Peyer's patch (tissue), 4 donors: ENCODE data around the gene KIRREL1. TPM values are rescaled to one million over a fixed set of nuclear protein-coding genes. Genes with fewer than 3 reads are reported as not detected.
A peak's percentile ranks its signal among the peaks of the same experiment; 100 is the strongest.

Source experiments
- DNase-seq, 3 donors: peaks; one replicate each; pipeline ENCODE4 v3.0.0-alpha.2; 2017 to 2019
- H3K27ac ChIP-seq, 4 donors: fragments of 200-600 bp; sonication (generic); one replicate each; pipeline ENCODE4 v1.5.1; 2016 to 2019
- H3K27me3 ChIP-seq, 2 donors: fragments of 200-600 bp; sonication (generic); one replicate each; pipeline ENCODE4 v1.5.1; 2019
- H3K36me3 ChIP-seq, 3 donors: fragments of 200-600 bp; sonication (generic); one replicate each; pipeline ENCODE4 v1.5.1; 2016 to 2019
- H3K4me1 ChIP-seq, 4 donors: fragments of 200-600 bp; sonication (generic); one replicate each; pipeline ENCODE4 v1.5.1; 2016 to 2019
- H3K4me3 ChIP-seq, 4 donors: fragments of 200-600 bp; sonication (generic); 1 replicate in 3 of 4; 2 replicates in 1 of 4; pipeline ENCODE4 v1.5.1; 2016 to 2019; ENCODE audit warnings: mild to moderate bottlenecking in 1 of 4
- H3K9me3 ChIP-seq, 4 donors: fragments of 200-600 bp; sonication (generic); one replicate each; pipeline ENCODE4 v1.5.1; 2016 to 2019; ENCODE audit warnings: mild to moderate bottlenecking in 1 of 4
- POLR2A ChIP-seq, 2 donors: fragments of 450-650 bp; IDR thresholded peaks; one replicate each; pipeline ENCODE4 v1.5.1; 2017; ENCODE audit warnings: antibody characterized with exemption in 2 of 2, mild to moderate bottlenecking in 2 of 2, moderate library complexity in 2 of 2
- total RNA-seq, 4 donors: library from RNA; depleted of rRNA; stranded (reverse); fragments of >200 nt; gene quantifications; one replicate each; pipeline ENCODE4 v1.1.0, GENCODE V29; 2016
- TF ChIP-seq, protein P1 (sequence below), 6 experiments: fragments of 450-650 bp in 4 of 6; fragments of 200-600 bp in 2 of 6; sonication (generic) in 1 of 6; IDR thresholded peaks; one replicate each; pipeline ENCODE4 v1.5.1; 2017 to 2019; ENCODE audit warnings: antibody characterized with exemption in 6 of 6, mild to moderate bottlenecking in 3 of 6, moderate library complexity in 1 of 6

The KIRREL1 gene
- total RNA-seq, 4 donors from 2014 or later, result 2.8 to 29.7 (median 11.1) TPM

- Histone ChIP-seq H3K36me3 (no peaks in the 10 kb centered on the region), H3K27me3 (no peaks in the 10 kb centered on the region), H3K4me1 (peaks cover 0 to 10% (median 3%) of the 10 kb centered on the region in 4 donors), H3K4me3 (no peak overlapping the region), H3K9me3 (no peaks in the 10 kb centered on the region), H3K27ac (no peak overlapping the region)
- DNase-seq, result no peak
- TF ChIP-seq, protein P1, sequence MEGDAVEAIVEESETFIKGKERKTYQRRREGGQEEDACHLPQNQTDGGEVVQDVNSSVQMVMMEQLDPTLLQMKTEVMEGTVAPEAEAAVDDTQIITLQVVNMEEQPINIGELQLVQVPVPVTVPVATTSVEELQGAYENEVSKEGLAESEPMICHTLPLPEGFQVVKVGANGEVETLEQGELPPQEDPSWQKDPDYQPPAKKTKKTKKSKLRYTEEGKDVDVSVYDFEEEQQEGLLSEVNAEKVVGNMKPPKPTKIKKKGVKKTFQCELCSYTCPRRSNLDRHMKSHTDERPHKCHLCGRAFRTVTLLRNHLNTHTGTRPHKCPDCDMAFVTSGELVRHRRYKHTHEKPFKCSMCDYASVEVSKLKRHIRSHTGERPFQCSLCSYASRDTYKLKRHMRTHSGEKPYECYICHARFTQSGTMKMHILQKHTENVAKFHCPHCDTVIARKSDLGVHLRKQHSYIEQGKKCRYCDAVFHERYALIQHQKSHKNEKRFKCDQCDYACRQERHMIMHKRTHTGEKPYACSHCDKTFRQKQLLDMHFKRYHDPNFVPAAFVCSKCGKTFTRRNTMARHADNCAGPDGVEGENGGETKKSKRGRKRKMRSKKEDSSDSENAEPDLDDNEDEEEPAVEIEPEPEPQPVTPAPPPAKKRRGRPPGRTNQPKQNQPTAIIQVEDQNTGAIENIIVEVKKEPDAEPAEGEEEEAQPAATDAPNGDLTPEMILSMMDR (IDR thresholded peaks at IDR 0.05), result no peak
- TF ChIP-seq POLR2A (IDR thresholded peaks at IDR 0.05), result no peak
Observed at GRCh38 chr1:158119976-158120653, 126.7 kb downstream of the KIRREL1 start.

- H3K4me3 ChIP-seq, result no peak overlapping the region
- H3K27ac ChIP-seq, result no peak overlapping the region
- TF ChIP-seq, protein P1 (IDR thresholded peaks at IDR 0.05), result peak; percentile 16 to 85 (median 70)
- TF ChIP-seq POLR2A (IDR thresholded peaks at IDR 0.05), result no peak
- no peaks in the 10 kb centered on the region for H3K36me3 ChIP-seq
- DNase-seq, result peak in 2 of 3 donors; percentile 38 to 78
- H3K4me1 ChIP-seq, result peaks cover 0 to 10% (median 3%) of the 10 kb centered on the region in 4 donors
- H3K27me3 ChIP-seq, result no peaks in the 10 kb centered on the region
- H3K9me3 ChIP-seq, result no peaks in the 10 kb centered on the region
Observed at GRCh38 chr1:158121604-158122254, 128.3 kb downstream of the KIRREL1 start.

GRCh38 chr1:158122833-158123388 is 129.5 kb downstream of the KIRREL1 start:
- TF ChIP-seq, protein P1 (IDR thresholded peaks at IDR 0.05), result no peak
- TF ChIP-seq POLR2A (IDR thresholded peaks at IDR 0.05), result no peak
- no peaks in the 10 kb centered on the region for H3K9me3 ChIP-seq
- DNase-seq, result no peak

DNA sequence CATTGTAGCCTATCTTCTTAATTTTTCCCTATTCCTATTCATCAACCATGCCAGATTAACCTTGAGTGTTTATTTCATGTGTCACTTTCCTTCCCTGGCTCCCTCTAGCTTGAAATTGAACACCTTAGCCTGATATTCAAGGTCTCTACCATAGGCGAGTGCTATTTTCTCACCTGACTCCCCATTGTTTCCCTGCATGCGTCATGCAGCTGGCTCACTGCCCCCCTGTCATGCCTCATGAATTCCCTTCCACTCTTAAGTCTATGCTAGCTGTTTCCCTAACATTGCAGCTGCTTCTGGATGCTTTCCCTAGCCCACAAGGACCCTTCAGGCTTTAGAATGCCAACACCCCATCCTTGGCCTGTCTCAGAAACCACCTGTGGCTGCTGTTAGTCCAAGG is 130.6 kb downstream of the KIRREL1 start:
- TF ChIP-seq, protein P1 (IDR thresholded peaks at IDR 0.05), result no peak
- no peak for TF ChIP-seq POLR2A (IDR thresholded peaks at IDR 0.05)
- Histone ChIP-seq H3K4me3 (no peak overlapping the region), H3K36me3 (no peaks in the 10 kb centered on the region), H3K9me3 (no peaks in the 10 kb centered on the region), H3K4me1 (no peaks in the 10 kb centered on the region), H3K27ac (no peak overlapping the region), H3K27me3 (no peaks in the 10 kb centered on the region)
- DNase-seq, result no peak

More at GRCh38 chr1:158122833-158123388, 129.5 kb downstream of the KIRREL1 start:
- H3K36me3 ChIP-seq, result no peaks in the 10 kb centered on the region
- H3K4me1 ChIP-seq, result peaks cover 0 to 9% (median 3%) of the 10 kb centered on the region in 4 donors
- no peaks in the 10 kb centered on the region for H3K27me3 ChIP-seq
- H3K4me3 ChIP-seq, result no peak overlapping the region
- H3K27ac ChIP-seq, result no peak overlapping the region

DNA sequence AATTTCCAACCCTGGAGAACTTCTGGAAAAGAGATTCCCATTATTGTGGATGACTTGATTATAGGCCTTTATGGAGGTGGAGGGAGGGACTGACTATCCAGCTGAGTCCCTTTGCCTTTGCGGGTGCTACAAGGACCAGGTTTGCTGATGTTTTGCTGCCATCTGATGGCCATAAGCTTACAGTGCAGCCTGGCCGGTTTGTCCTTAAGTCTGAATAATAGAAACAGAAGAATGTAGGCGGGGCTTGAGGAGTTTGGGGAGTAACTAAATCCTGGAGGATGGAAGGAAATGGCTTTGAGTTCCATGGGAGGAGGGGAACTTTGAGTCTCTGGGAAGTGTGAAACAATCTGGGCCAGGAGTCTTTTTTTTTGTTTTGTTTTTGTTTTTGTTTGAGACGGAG is 131.6 kb downstream of the KIRREL1 start:
- TF ChIP-seq POLR2A (IDR thresholded peaks at IDR 0.05), result no peak
- TF ChIP-seq, protein P1 (IDR thresholded peaks at IDR 0.05), result peak; percentile 79 to 98 (median 92)
- Histone ChIP-seq H3K36me3 (no peaks in the 10 kb centered on the region), H3K4me1 (no peaks in the 10 kb centered on the region), H3K4me3 (no peak overlapping the region), H3K9me3 (no peaks in the 10 kb centered on the region), H3K27me3 (no peaks in the 10 kb centered on the region), H3K27ac (no peak overlapping the region)
- DNase-seq, result peak; percentile 76 to 95 (median 79)
